GM10248 (cell line): ENCODE measurements around the gene SMARCA5.
"Not testable (repeated sequence)": the region's sequence is repeated elsewhere in the genome, so short reads cannot be mapped to it uniquely, and the experiment has no call there.

Experiments
- CTCF ChIA-PET: fragments of 300-600 bp; sonication (Branson Sonifier 250); formaldehyde crosslinking; extraction: SDS; loops from one replicate; lab custom pipeline; 2021; ENCODE audit warnings: antibody characterized with exemption; lab: Yijun Ruan, JAX
- POLR2A ChIA-PET: fragments of 350-650 bp; sonication (Branson Sonifier 250); formaldehyde crosslinking; extraction: SDS; loops from one replicate; lab custom pipeline; 2020; ENCODE audit warnings: antibody characterized with exemption; lab: Yijun Ruan, JAX
- DNase-seq: peaks from one replicate; pipeline ENCODE4 v3.0.0; 2012; ENCODE audit errors: extremely low spot score
- TF ChIP-seq, protein P1 (sequence below): IDR thresholded peaks from 2 replicates; pipeline ENCODE4 v1.5.1; 2012; ENCODE audit warnings: mild to moderate bottlenecking, low read depth; ENCODE audit errors: extremely low read depth, missing control alignments, control extremely low read depth

SMARCA5 gene

GRCh38 chr4:143514169-143514495 lies 630 bp downstream of the SMARCA5 start:
- no peak for DNase-seq
- CTCF ChIA-PET = interaction anchor here (1.2 to 2.1 kb wide), 3 partner anchors 10 to 104 kb away, joined by 3 to 8 read pairs (median 3); no protein-coding TSS in a partner anchor
- POLR2A ChIA-PET = interaction anchor here (1.0 kb wide), 1 partner anchor 138 kb away, joined by 3 read pairs; no protein-coding TSS in a partner anchor
- TF ChIP-seq, protein P1, sequence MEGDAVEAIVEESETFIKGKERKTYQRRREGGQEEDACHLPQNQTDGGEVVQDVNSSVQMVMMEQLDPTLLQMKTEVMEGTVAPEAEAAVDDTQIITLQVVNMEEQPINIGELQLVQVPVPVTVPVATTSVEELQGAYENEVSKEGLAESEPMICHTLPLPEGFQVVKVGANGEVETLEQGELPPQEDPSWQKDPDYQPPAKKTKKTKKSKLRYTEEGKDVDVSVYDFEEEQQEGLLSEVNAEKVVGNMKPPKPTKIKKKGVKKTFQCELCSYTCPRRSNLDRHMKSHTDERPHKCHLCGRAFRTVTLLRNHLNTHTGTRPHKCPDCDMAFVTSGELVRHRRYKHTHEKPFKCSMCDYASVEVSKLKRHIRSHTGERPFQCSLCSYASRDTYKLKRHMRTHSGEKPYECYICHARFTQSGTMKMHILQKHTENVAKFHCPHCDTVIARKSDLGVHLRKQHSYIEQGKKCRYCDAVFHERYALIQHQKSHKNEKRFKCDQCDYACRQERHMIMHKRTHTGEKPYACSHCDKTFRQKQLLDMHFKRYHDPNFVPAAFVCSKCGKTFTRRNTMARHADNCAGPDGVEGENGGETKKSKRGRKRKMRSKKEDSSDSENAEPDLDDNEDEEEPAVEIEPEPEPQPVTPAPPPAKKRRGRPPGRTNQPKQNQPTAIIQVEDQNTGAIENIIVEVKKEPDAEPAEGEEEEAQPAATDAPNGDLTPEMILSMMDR = no peak

DNA sequence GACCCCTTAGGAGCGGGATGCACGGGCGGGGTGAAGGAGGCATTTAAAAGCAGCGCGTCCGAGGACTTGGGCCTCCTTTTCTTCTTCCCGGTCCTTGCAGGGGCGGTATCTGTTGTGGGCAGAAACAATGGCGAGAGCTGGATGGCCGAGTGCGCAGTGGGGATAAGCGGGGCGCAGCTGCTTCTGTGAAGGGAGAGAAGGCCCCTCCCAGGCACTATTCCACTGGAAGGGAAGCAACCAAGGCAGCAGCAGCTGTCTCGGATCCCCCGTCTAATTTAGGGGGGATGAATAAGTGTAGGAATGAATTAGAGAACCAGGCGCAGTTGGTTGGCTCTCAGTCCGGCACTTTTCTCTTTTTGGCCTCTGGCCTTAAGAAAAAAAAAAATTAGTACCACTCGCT lies 995 bp downstream of the SMARCA5 start:
- no peak for DNase-seq
- ChIA-PET POLR2A (no interaction called here), CTCF (interaction anchor here (1.2 to 2.1 kb wide), 3 partner anchors 10 to 104 kb away, joined by 3 to 8 read pairs (median 3); no protein-coding TSS in a partner anchor)
- TF ChIP-seq, protein P1 = no peak

DNA sequence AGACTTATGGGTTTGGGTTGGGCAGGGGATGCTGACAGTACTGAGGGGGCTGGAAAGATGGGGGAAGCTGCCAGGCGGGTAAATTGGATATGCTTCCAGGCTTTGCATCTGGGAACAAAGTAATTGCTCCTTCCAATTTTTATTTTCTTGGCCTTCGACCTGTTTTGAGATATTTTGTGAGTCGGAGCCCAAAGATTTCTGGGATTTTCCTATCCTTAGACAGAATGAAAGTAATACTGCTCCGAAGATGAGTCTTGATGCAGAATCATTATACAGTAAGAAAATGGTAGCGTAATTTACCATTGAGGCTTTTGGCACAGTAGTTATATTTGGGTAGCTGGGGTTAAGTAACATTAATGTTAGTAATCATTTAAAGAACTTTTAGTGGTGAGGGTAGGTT lies 1.4 kb downstream of the SMARCA5 start:
- ChIA-PET POLR2A (no interaction called here), CTCF (interaction anchor here (1.2 to 2.1 kb wide), 3 partner anchors 9 to 105 kb away, joined by 3 to 8 read pairs (median 3); no protein-coding TSS in a partner anchor)
- TF ChIP-seq, protein P1 = no peak
- DNase-seq = no peak

- DNase-seq = no peak
- TF ChIP-seq, protein P1 = no peak
- ChIA-PET POLR2A (interaction anchor here (0.7 kb wide), 1 partner anchor 14 kb away, joined by 6 read pairs; no protein-coding TSS in a partner anchor), CTCF (no interaction called here)
Observed at GRCh38 chr4:143515905-143516304, 2.4 kb downstream of the SMARCA5 start.

- ChIA-PET CTCF (interaction anchor here (1.1 to 1.4 kb wide), 2 partner anchors 13 to 33 kb away, joined by 3 read pairs; no protein-coding TSS in a partner anchor), POLR2A (no interaction called here)
- DNase-seq = no peak
- TF ChIP-seq, protein P1 = no peak
Observed at GRCh38 chr4:143517764-143518163, 4.3 kb downstream of the SMARCA5 start.

DNA sequence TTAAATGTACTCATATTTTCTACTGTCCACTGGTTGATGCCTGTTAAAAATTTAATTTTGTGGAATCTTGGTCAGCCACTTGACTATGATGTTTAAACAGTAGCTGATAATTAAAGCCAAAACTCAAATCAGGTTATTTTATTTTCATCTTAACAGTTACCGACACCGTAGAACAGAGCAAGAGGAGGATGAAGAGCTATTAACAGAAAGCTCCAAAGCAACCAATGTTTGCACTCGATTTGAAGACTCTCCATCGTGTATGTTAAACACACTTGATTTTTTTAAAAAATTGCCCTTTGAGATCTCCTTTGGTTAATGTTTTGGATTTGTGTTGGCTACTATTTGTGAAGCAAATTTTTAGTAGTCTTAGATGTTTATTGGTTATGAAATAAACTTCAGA lies 10.7 kb downstream of the SMARCA5 start:
- ChIA-PET CTCF (interaction anchor here (0.7 to 1.4 kb wide), 2 partner anchors 9 to 148 kb away, joined by 3 read pairs; no protein-coding TSS in a partner anchor), POLR2A (interaction anchor here (0.5 kb wide), 1 partner anchor 71 kb away, joined by 5 read pairs; no protein-coding TSS in a partner anchor)

GRCh38 chr4:143528046-143528445 lies 14.5 kb downstream of the SMARCA5 start:
- POLR2A ChIA-PET, CTCF ChIA-PET, DNase-seq: not testable (repeated sequence)

More for the DNA sequence above, 10.7 kb downstream of the SMARCA5 start:
- no peak for DNase-seq
- TF ChIP-seq, protein P1 = no peak
